ENCODE data around the gene GPRC5C. TPM values are rescaled to one million over a fixed set of nuclear protein-coding genes. Genes with fewer than 3 reads are reported as not detected.

Gene GPRC5C
- polyA plus RNA-seq, 2 of the 4 experiments (the other 2 are of a cell fraction), result 36.5 to 49.2 TPM

DNA sequence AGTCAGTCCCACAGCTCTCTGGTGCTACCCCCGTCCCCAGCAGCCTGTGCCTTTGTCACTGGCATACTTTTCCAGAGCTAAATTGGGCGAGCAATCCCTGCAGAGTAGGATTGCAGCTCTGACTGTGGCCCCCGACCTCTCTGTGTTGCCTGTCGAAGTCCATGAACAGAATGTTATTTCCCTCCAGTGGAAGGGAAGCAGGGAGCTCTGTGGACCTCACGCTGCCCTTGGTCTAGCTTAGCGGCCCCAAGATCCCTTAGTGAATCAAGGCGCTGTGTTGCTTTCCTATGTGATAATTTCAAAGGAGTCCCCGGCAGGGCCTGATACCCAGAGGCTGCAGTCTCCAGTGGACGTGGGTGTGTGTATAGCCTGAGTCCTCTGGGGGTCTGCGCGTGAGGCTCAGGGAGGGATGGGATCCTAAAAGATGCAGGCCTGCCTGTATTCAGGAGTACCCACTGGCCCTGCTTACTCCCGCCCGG, 19.1 kb downstream of the GPRC5C start (continued):
- TF ChIP-seq CEBPB (IDR thresholded peaks at IDR 0.05) (no peak), JUNB (IDR thresholded peaks at IDR 0.05) (no peak), HES2 (IDR thresholded peaks at IDR 0.05) (no peak), RCOR1 (IDR thresholded peaks at IDR 0.05; ENCODE audit: low read depth, low read length) (no peak), ESRRA (IDR thresholded peaks at IDR 0.05; ENCODE audit: borderline replicate concordance, low read length) (no peak), EP300 (IDR thresholded peaks at IDR 0.05) (no peak), KDM5A (IDR thresholded peaks at IDR 0.05) (no peak), HOXA7 (CRISPR knock-in tag; IDR thresholded peaks at IDR 0.05) (no peak), RARB (CRISPR knock-in tag; IDR thresholded peaks at IDR 0.05) (no peak), MYC (IDR thresholded peaks at IDR 0.05; ENCODE audit: borderline replicate concordance, low read length) (no peak)

- Histone ChIP-seq H3K4me2 (no peak overlapping the region), H3K4me3 (no peak overlapping the region), H3K4me1 (peaks cover 16% of the 10 kb centered on the region), H3K27ac (no peak overlapping the region), H3K9me3 (no peaks in the 10 kb centered on the region)
- POLR2A ChIA-PET, result interaction anchor here (1.3 kb wide), 1 partner anchor 21 kb away, joined by 4 read pairs; no protein-coding TSS in a partner anchor
- FAIRE-seq (no peak), ATAC-seq (no peak), DNase-seq (ENCODE audit: low read depth in 1 of 2, low spot score in 1 of 2) (no peak)
- TF ChIP-seq CBX2 (IDR thresholded peaks at IDR 0.05; ENCODE audit: borderline replicate concordance, low read depth) (no peak), TP53 (CRISPR knock-in tag; IDR thresholded peaks at IDR 0.05) (no peak), EHF (CRISPR knock-in tag; IDR thresholded peaks at IDR 0.05) (no peak), TFCP2L1 (CRISPR knock-in tag; IDR thresholded peaks at IDR 0.05) (no peak), FOXS1 (CRISPR knock-in tag; IDR thresholded peaks at IDR 0.05) (no peak), KDM1A (IDR thresholded peaks at IDR 0.05; ENCODE audit: low read depth) (no peak), HOXA7 (CRISPR knock-in tag; IDR thresholded peaks at IDR 0.05) (no peak), PBX3 (IDR thresholded peaks at IDR 0.05) (no peak)
- TF ChIP-seq, protein P1, sequence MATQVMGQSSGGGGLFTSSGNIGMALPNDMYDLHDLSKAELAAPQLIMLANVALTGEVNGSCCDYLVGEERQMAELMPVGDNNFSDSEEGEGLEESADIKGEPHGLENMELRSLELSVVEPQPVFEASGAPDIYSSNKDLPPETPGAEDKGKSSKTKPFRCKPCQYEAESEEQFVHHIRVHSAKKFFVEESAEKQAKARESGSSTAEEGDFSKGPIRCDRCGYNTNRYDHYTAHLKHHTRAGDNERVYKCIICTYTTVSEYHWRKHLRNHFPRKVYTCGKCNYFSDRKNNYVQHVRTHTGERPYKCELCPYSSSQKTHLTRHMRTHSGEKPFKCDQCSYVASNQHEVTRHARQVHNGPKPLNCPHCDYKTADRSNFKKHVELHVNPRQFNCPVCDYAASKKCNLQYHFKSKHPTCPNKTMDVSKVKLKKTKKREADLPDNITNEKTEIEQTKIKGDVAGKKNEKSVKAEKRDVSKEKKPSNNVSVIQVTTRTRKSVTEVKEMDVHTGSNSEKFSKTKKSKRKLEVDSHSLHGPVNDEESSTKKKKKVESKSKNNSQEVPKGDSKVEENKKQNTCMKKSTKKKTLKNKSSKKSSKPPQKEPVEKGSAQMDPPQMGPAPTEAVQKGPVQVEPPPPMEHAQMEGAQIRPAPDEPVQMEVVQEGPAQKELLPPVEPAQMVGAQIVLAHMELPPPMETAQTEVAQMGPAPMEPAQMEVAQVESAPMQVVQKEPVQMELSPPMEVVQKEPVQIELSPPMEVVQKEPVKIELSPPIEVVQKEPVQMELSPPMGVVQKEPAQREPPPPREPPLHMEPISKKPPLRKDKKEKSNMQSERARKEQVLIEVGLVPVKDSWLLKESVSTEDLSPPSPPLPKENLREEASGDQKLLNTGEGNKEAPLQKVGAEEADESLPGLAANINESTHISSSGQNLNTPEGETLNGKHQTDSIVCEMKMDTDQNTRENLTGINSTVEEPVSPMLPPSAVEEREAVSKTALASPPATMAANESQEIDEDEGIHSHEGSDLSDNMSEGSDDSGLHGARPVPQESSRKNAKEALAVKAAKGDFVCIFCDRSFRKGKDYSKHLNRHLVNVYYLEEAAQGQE (IDR thresholded peaks at IDR 0.05), result no peak
- CTCF ChIA-PET, result interaction anchor here (0.6 to 2.1 kb wide), 4 partner anchors 14 to 1081 kb away, joined by 4 to 9 read pairs (median 4); no protein-coding TSS in a partner anchor
- 71% methylated on average over 5 of the region's 6 CpGs for WGBS (ENCODE audit: missing lambda C conversion rate)
Observed at GRCh38 chr17:74451557-74451956, 19.7 kb downstream of the GPRC5C start.

- TF ChIP-seq ZC3H11A (IDR thresholded peaks at IDR 0.05) (no peak), NPAS2 (CRISPR knock-in tag; IDR thresholded peaks at IDR 0.05; ENCODE audit: borderline replicate concordance) (no peak)
- TF ChIP-seq, protein P1 (IDR thresholded peaks at IDR 0.05), result no peak
- CTCF ChIA-PET, result interaction anchor here (0.6 to 6.4 kb wide), 4 partner anchors 8 to 1082 kb away, joined by 4 to 85 read pairs (median 15); no protein-coding TSS in a partner anchor
- 75% methylated on average over 16 of the region's 16 CpGs for WGBS (ENCODE audit: missing lambda C conversion rate)
- no peak for DNase-seq (ENCODE audit: low read depth in 1 of 2, low spot score in 1 of 2)
- POLR2A ChIA-PET, result no interaction called here
- Histone ChIP-seq H3K27ac (no peak overlapping the region), H3K4me2 (no peak overlapping the region), H3K4me1 (peaks cover 16% of the 10 kb centered on the region), H3K9me3 (no peaks in the 10 kb centered on the region), H3K4me3 (no peak overlapping the region)
- ATAC-seq, result no peak
- no peak for FAIRE-seq
Observed at GRCh38 chr17:74452033-74452840, 20.3 kb downstream of the GPRC5C start.
